GM12878 (cell line): ENCODE measurements around the gene TPM4. TPM values are rescaled to one million over a fixed set of nuclear protein-coding genes. Genes with fewer than 3 reads are reported as not detected.

Experiments used
- ATAC-seq: fragments of 200-7000 bp; cut with Tn5 transposase; 3 replicates; pipeline ENCODE4 v1.9.1; 2020; ENCODE audit warnings: mild to moderate bottlenecking, moderate library complexity
- BruUV-seq: library from RNA; stranded (reverse); fragments of 400-500 nt; replicated peaks from 2 replicates; lab custom pipeline; 2021; lab: Mats Ljungman, UMichigan
- CTCF ChIA-PET: fragments of 300-600 bp; sonication (Branson Sonifier 250); formaldehyde crosslinking; extraction: SDS; loops from one replicate; lab custom pipeline; 2021; ENCODE audit warnings: inconsistent platforms; lab: Yijun Ruan, JAX
- POLR2A ChIA-PET: fragments of 350-600 bp; formaldehyde crosslinking; extraction: SDS; loops from one replicate; lab custom pipeline; 2021; ENCODE audit warnings: inconsistent platforms; lab: Charles Lee
- RAD21 ChIA-PET: fragments of 300-600 bp; sonication (Branson Sonifier 250); formaldehyde crosslinking; loops from one replicate; lab custom pipeline; 2023; ENCODE audit warnings: antibody characterized with exemption; ENCODE audit not compliant: unreplicated experiment; lab: Charles Lee
- SMC1A ChIA-PET: fragments of 300-600 bp; sonication (Branson Sonifier 250); formaldehyde crosslinking; loops from one replicate; lab custom pipeline; 2023; ENCODE audit not compliant: unreplicated experiment, uncharacterized antibody; lab: Charles Lee
- DNase-seq: peaks from one replicate; pipeline ENCODE4 v3.0.0-alpha.2; 2011; ENCODE audit warnings: low read depth, low spot score
- FAIRE-seq: peaks from 3 replicates; lab custom pipeline; 2011; peaks lifted over from hg19 to GRCh38; lab: Jason Lieb, UNC
- H2AFZ ChIP-seq: 2 replicates; pipeline ENCODE4 v1.6.0; 2011; ENCODE audit warnings: low read depth, low read length, control low read depth; ENCODE audit not compliant: control insufficient read depth
- H3K27ac ChIP-seq: 2 replicates; pipeline ENCODE4 v1.5.1; 2011; ENCODE audit warnings: control low read depth; ENCODE audit not compliant: control insufficient read depth, insufficient read depth
- H3K27me3 ChIP-seq, 2 experiments: replicated peaks in 1 of 2; 2 replicates each; pipeline versions ENCODE4 v1.6.0 to v1.6.1; 2011; ENCODE audit warnings: low read length in 1 of 2; ENCODE audit not compliant: control insufficient read depth in 2 of 2, insufficient read depth in 2 of 2
- H3K36me3 ChIP-seq, 2 experiments: 2 replicates each; pipeline ENCODE4 v1.5.1; 2011; ENCODE audit warnings: low read length in 1 of 2; ENCODE audit not compliant: control insufficient read depth in 2 of 2, insufficient read depth in 2 of 2
- H3K4me1 ChIP-seq: 2 replicates; pipeline ENCODE4 v1.6.1; 2011; ENCODE audit warnings: mild to moderate bottlenecking, low read length, moderate library complexity, mixed read lengths; ENCODE audit not compliant: control insufficient read depth, insufficient read depth
- H3K4me2 ChIP-seq: 2 replicates; pipeline ENCODE4 v1.6.0; 2011; ENCODE audit warnings: control low read depth; ENCODE audit not compliant: control insufficient read depth, insufficient read depth
- H3K4me3 ChIP-seq: fragments of 200-600 bp; sonication (generic); 2 replicates; pipeline ENCODE4 v1.5.1; 2016
- H3K79me2 ChIP-seq: 2 replicates; pipeline ENCODE4 v1.6.0; 2011; ENCODE audit warnings: low read length; ENCODE audit not compliant: control insufficient read depth, insufficient read depth
- H3K9ac ChIP-seq: 2 replicates; pipeline ENCODE4 v1.8.0; 2011; ENCODE audit warnings: low read length, control low read depth, mixed read lengths; ENCODE audit not compliant: control insufficient read depth, insufficient read depth
- H3K9me3 ChIP-seq: replicated peaks from 3 replicates; pipeline ENCODE4 v1.5.1; 2011; ENCODE audit warnings: mild to moderate bottlenecking, low read length; ENCODE audit not compliant: control insufficient read depth, insufficient read depth
- H4K20me1 ChIP-seq: 2 replicates; pipeline ENCODE4 v1.6.0; 2011; ENCODE audit not compliant: control insufficient read depth, insufficient read depth
- CEBPB ChIP-seq, 2 experiments: fragments of 150-350 bp in 1 of 2; IDR thresholded peaks; 2 replicates each; pipeline ENCODE4 v1.6.1; 2012 to 2014; ENCODE audit warnings: low read depth in 2 of 2, low read length in 2 of 2, borderline replicate concordance in 1 of 2, inconsistent platforms in 1 of 2
- EP300 ChIP-seq, 2 experiments: fragments of 150-350 bp in 1 of 2; IDR thresholded peaks; 2 replicates each; pipeline ENCODE4 v1.6.1; 2011 to 2012; ENCODE audit warnings: low read depth in 2 of 2, low read length in 2 of 2, borderline replicate concordance in 1 of 2, improper control_type of control experiment in 1 of 2, inconsistent platforms in 1 of 2; ENCODE audit not compliant: control insufficient read depth in 1 of 2
- ETV6 ChIP-seq, 2 experiments: fragments of 450-650 bp in 1 of 2; IDR thresholded peaks in 1 of 2; conservative IDR thresholded peaks in 1 of 2; 2 replicates each; pipeline ENCODE4 v1.6.1; 2014; ENCODE audit warnings: antibody characterized with exemption in 1 of 2, borderline replicate concordance in 1 of 2, low read depth in 1 of 2, mild to moderate bottlenecking in 1 of 2, moderate library complexity in 1 of 2
- IKZF1 ChIP-seq: fragments of 450-650 bp; conservative IDR thresholded peaks from 2 replicates; pipeline ENCODE4 v1.6.1; 2017; ENCODE audit warnings: antibody characterized with exemption, mild to moderate bottlenecking
- MAX ChIP-seq: IDR thresholded peaks from 2 replicates; pipeline ENCODE4 v1.6.1; 2012; ENCODE audit warnings: low read depth, low read length, improper control_type of control experiment
- NFXL1 ChIP-seq: fragments of 450-650 bp; IDR thresholded peaks from 2 replicates; pipeline ENCODE4 v1.6.1; 2017; ENCODE audit warnings: antibody characterized with exemption, mild to moderate bottlenecking, borderline replicate concordance
- NKRF ChIP-seq: fragments of 450-650 bp; conservative IDR thresholded peaks from 2 replicates; pipeline ENCODE4 v1.6.1; 2017; ENCODE audit warnings: mild to moderate bottlenecking, moderate library complexity
- NR2C2 ChIP-seq: IDR thresholded peaks from 2 replicates; pipeline ENCODE4 v1.6.1; 2011; ENCODE audit warnings: borderline replicate concordance, low read depth; ENCODE audit not compliant: control insufficient read depth, insufficient read length
- PAX8 ChIP-seq: fragments of 450-650 bp; IDR thresholded peaks from 2 replicates; pipeline ENCODE4 v1.6.1; 2017; ENCODE audit warnings: mild to moderate bottlenecking, moderate library complexity
- RBBP5 ChIP-seq: fragments of 200-600 bp; sonication (generic); conservative IDR thresholded peaks from 2 replicates; pipeline ENCODE4 v1.6.1; 2016
- RCOR1 ChIP-seq: conservative IDR thresholded peaks from 2 replicates; pipeline ENCODE4 v1.6.1; 2012; ENCODE audit warnings: low read depth, low read length, improper control_type of control experiment
- SREBF1 ChIP-seq: IDR thresholded peaks from 2 replicates; pipeline ENCODE4 v1.6.1; 2012; ENCODE audit warnings: mild to moderate bottlenecking, low read length
- TCF3 ChIP-seq: IDR thresholded peaks from 2 replicates; pipeline ENCODE4 v1.6.1; 2012; ENCODE audit warnings: low read depth, mild to moderate bottlenecking, low read length, borderline replicate concordance; ENCODE audit not compliant: insufficient read depth
- WGBS: methylation state at CpG from one replicate; pipeline ENCODE4 v1.1.6; 2016; ENCODE audit warnings: low lambda C conversion rate; ENCODE audit not compliant: insufficient replicate concordance, insufficient coverage; ENCODE audit errors: missing lambda C conversion rate; 5-methylcytosine and 5-hydroxymethylcytosine counted together
- in situ Hi-C: fragments of 300-500 bp; cut with MboI; formaldehyde crosslinking; loops from 9 replicates; pipeline ENCODE4 v1.14.3; 2018; ENCODE audit warnings: mixed read lengths
- intact Hi-C: fragments of 100-400 bp; cut with micrococcal nuclease; formaldehyde crosslinking; loops from one replicate; pipeline ENCODE4 v1.14.2; 2022; ENCODE audit not compliant: unreplicated experiment
- polyA plus RNA-seq, 11 experiments: library from polyadenylated mRNA; depleted of rRNA in 4 of 11; unstranded in 6 of 11; stranded (reverse) in 5 of 11; fragments of >200 nt; fragmentation: Nextera tagmentation in 4 of 11; fragmentation: Illumina TruSeq in 1 of 11; extraction: Ambion mirVana in 4 of 11; extraction: Trizol in 1 of 11; gene quantifications; 1 replicate in 1 of 11; 2 replicates in 10 of 11; pipeline versions ENCODE4 v1.2.1 to v1.2.3, GENCODE V29; 2011 to 2016; ENCODE audit warnings: inconsistent platforms in 2 of 11, missing spikeins in 2 of 11, low read depth in 1 of 11
- total RNA-seq, 4 experiments: library from RNA; depleted of rRNA in 3 of 4; stranded (reverse); fragments of >200 nt in 3 of 4; fragmentation: Illumina TruSeq in 1 of 4; extraction: Trizol in 1 of 4; gene quantifications; 2 replicates each; pipeline versions ENCODE4 v1.2.1 to v1.2.3, GENCODE V29; 2013 to 2021
- TF ChIP-seq, protein P1 (sequence below): IDR thresholded peaks from 2 replicates; pipeline ENCODE4 v1.6.1; 2011; ENCODE audit warnings: low read depth, mild to moderate bottlenecking, low read length, moderate library complexity, borderline replicate concordance; ENCODE audit errors: extremely low read depth
- TF ChIP-seq, protein P2 (sequence below): fragments of 450-650 bp; IDR thresholded peaks from 2 replicates; pipeline ENCODE4 v1.6.1; 2017; ENCODE audit warnings: mild to moderate bottlenecking, moderate library complexity

TPM4 gene
- total and polyA plus RNA-seq, 10 of the 15 experiments (the other 5 are each of a cell fraction or from before 2014, with no cell fraction given) = 183 to 620 (median 407) TPM

GRCh38 chr19:16133818-16134217, 57.5 kb downstream of the TPM4 start (continued):
- TF ChIP-seq ETV6 (conservative IDR thresholded peaks at IDR 0.05 in 1 of 2, IDR thresholded peaks at IDR 0.05 in 1 of 2; ENCODE audit: borderline replicate concordance in 1 of 2, low read depth in 1 of 2) (no peak), CEBPB (IDR thresholded peaks at IDR 0.05; ENCODE audit: borderline replicate concordance in 1 of 2, low read depth in 2 of 2, low read length in 2 of 2) (no peak), IKZF1 (no peak), NR2C2 (no peak), RCOR1 (no peak), TCF3 (no peak), NFXL1 (no peak)
- TF ChIP-seq, protein P1, sequence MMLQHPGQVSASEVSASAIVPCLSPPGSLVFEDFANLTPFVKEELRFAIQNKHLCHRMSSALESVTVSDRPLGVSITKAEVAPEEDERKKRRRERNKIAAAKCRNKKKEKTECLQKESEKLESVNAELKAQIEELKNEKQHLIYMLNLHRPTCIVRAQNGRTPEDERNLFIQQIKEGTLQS = no peak

DNA sequence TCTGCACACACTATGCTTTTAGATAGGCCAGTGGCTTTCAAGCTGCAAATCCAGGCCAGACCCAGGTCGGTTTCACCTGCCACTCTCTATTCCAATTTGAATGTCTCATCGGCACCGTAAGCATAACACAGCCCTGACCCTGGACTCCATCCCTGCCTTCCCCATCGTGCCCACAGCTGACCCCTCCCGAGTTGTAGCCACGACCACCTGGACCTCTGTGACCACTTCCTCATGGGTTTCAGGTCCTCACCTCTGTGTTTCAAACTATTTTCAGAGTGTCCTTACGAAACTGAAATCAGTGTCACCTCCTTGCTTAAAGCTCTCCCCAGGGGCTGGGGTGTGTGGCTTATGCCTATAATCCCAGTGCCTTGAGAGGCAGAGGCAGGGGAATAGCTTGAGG, 58.2 kb downstream of the TPM4 start:
- Histone ChIP-seq H3K4me2 (0 out of 2 replicates have a peak overlapping the region, but pooled peaks have one; percentile 21), H3K9me3 (no peaks in the 10 kb centered on the region; the same call in 2 of the 3 replicates), H3K27ac (peak overlapping the region; percentile 29), H3K9ac (no peak overlapping the region), H4K20me1 (no peaks in the 10 kb centered on the region), H3K4me1 (peaks cover 37% of the 10 kb centered on the region), H3K4me3 (no peak overlapping the region), H2AFZ (no peak overlapping the region), H3K79me2 (no peaks in the 10 kb centered on the region; the same call in 1 of the 2 replicates), H3K27me3 (no peaks in the 10 kb centered on the region), H3K36me3 (peaks cover 20 to 28% of the 10 kb centered on the region in 2 experiments)
- ATAC-seq (peak; percentile 80), DNase-seq (peak; percentile 72), FAIRE-seq (no peak)
- RAD21 ChIA-PET = interaction anchor here (0.6 to 1.2 kb wide), 3 partner anchors 10 to 361 kb away, joined by 3 read pairs; partner anchors contain the start of gene CALR3
- no TSS peak for BruUV-seq
- SMC1A ChIA-PET = interaction anchor here (0.6 to 3.3 kb wide), 7 partner anchors 10 to 93 kb away, joined by 3 to 12 read pairs (median 5); partner anchors contain the start of gene HSH2D
- intact Hi-C loops = no loop called here
- WGBS = 0% methylated on average over 7 of the region's 7 CpGs
- in situ Hi-C loops = no loop called here
- CTCF ChIA-PET = interaction anchor here (0.7 to 3.8 kb wide), 4 partner anchors 9 to 17 kb away, joined by 3 to 14 read pairs (median 6); partner anchors contain the start of gene HSH2D
- POLR2A ChIA-PET = interaction anchor here (1.4 to 5.4 kb wide), 4 partner anchors 10 to 21 kb away, joined by 3 to 32 read pairs (median 16); partner anchors contain the start of gene HSH2D
- no peak for TF ChIP-seq SREBF1
- TF ChIP-seq PAX8 = no peak
- no peak for TF ChIP-seq EP300 (IDR thresholded peaks at IDR 0.05; ENCODE audit: borderline replicate concordance in 1 of 2, control insufficient read depth in 1 of 2, low read depth in 2 of 2, low read length in 2 of 2)
- TF ChIP-seq MAX = no peak
- no peak for TF ChIP-seq NKRF
- TF ChIP-seq, protein P2, sequence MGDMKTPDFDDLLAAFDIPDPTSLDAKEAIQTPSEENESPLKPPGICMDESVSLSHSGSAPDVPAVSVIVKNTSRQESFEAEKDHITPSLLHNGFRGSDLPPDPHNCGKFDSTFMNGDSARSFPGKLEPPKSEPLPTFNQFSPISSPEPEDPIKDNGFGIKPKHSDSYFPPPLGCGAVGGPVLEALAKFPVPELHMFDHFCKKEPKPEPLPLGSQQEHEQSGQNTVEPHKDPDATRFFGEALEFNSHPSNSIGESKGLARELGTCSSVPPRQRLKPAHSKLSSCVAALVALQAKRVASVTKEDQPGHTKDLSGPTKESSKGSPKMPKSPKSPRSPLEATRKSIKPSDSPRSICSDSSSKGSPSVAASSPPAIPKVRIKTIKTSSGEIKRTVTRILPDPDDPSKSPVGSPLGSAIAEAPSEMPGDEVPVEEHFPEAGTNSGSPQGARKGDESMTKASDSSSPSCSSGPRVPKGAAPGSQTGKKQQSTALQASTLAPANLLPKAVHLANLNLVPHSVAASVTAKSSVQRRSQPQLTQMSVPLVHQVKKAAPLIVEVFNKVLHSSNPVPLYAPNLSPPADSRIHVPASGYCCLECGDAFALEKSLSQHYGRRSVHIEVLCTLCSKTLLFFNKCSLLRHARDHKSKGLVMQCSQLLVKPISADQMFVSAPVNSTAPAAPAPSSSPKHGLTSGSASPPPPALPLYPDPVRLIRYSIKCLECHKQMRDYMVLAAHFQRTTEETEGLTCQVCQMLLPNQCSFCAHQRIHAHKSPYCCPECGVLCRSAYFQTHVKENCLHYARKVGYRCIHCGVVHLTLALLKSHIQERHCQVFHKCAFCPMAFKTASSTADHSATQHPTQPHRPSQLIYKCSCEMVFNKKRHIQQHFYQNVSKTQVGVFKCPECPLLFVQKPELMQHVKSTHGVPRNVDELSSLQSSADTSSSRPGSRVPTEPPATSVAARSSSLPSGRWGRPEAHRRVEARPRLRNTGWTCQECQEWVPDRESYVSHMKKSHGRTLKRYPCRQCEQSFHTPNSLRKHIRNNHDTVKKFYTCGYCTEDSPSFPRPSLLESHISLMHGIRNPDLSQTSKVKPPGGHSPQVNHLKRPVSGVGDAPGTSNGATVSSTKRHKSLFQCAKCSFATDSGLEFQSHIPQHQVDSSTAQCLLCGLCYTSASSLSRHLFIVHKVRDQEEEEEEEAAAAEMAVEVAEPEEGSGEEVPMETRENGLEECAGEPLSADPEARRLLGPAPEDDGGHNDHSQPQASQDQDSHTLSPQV = no peak
- TF ChIP-seq RBBP5 = no peak
